H1 (cell line): ENCODE measurements around the gene MS4A18. TPM values are rescaled to one million over a fixed set of nuclear protein-coding genes. Genes with fewer than 3 reads are reported as not detected.
A peak's percentile ranks its signal among the peaks of the same experiment; 100 is the strongest.

Experiments
- CTCF ChIA-PET: fragments of 300-600 bp; sonication (Branson Sonifier 250); formaldehyde crosslinking; loops from one replicate; lab custom pipeline; 2021; ENCODE audit not compliant: partially characterized antibody; lab: Charles Lee
- POLR2A ChIA-PET: fragments of 300-600 bp; sonication (Branson Sonifier 250); formaldehyde crosslinking; loops from one replicate; lab custom pipeline; 2021; ENCODE audit warnings: inconsistent platforms; ENCODE audit not compliant: partially characterized antibody; lab: Charles Lee
- DNase-seq, 2 experiments: peaks; one replicate each; pipeline versions ENCODE4 v3.0.0 to v3.0.0-alpha.2; 2010 to 2022; ENCODE audit warnings: low spot score in 2 of 2, low read depth in 1 of 2, mixed read lengths in 1 of 2
- FAIRE-seq: peaks from 2 replicates; lab custom pipeline; 2011; peaks lifted over from hg19 to GRCh38; lab: Jason Lieb, UNC
- H2AFZ ChIP-seq: 2 replicates; pipeline ENCODE4 v1.8.1; 2012; ENCODE audit warnings: low read length, inconsistent platforms
- H2AK5ac ChIP-seq: 2 replicates; pipeline ENCODE4 v1.6.1; 2013; ENCODE audit warnings: low read depth, low read length
- H2BK120ac ChIP-seq: replicated peaks from 2 replicates; pipeline ENCODE3; 2013; ENCODE audit warnings: low read depth, low read length, inconsistent platforms
- H2BK12ac ChIP-seq: 2 replicates; pipeline ENCODE4 v1.6.1; 2013; ENCODE audit warnings: low read depth, low read length
- H2BK15ac ChIP-seq: 2 replicates; pipeline ENCODE4 v1.6.1; 2013; ENCODE audit warnings: low read length
- H2BK20ac ChIP-seq: 2 replicates; pipeline ENCODE4 v1.6.1; 2013; ENCODE audit warnings: low read length
- H2BK5ac ChIP-seq: 2 replicates; pipeline ENCODE4 v1.6.1; 2013; ENCODE audit warnings: low read depth, low read length
- H3K14ac ChIP-seq: 2 replicates; pipeline ENCODE4 v1.6.1; 2013; ENCODE audit warnings: inconsistent platforms; ENCODE audit not compliant: insufficient read length
- H3K18ac ChIP-seq: 2 replicates; pipeline ENCODE4 v1.6.1; 2013; ENCODE audit warnings: low read length; ENCODE audit errors: extremely low read depth
- H3K23ac ChIP-seq: 2 replicates; pipeline ENCODE4 v1.6.1; 2013; ENCODE audit warnings: inconsistent platforms; ENCODE audit not compliant: insufficient read length
- H3K23me2 ChIP-seq: 2 replicates; pipeline ENCODE4 v1.6.1; 2013; ENCODE audit warnings: low read depth, low read length
- H3K27ac ChIP-seq: 2 replicates; pipeline ENCODE4 v1.6.1; 2011; ENCODE audit warnings: low read depth, low read length, inconsistent platforms
- H3K27me3 ChIP-seq, 4 experiments: replicated peaks in 1 of 4; 1 replicate in 1 of 4; 2 replicates in 3 of 4; pipeline versions ENCODE4 v1.6.1 to v1.8.1; 2011 to 2013; ENCODE audit warnings: low read length in 3 of 4, mild to moderate bottlenecking in 3 of 4, inconsistent platforms in 2 of 4, mixed read lengths in 2 of 4, moderate library complexity in 1 of 4; ENCODE audit not compliant: control insufficient read depth in 3 of 4, insufficient read depth in 3 of 4; ENCODE audit errors: extremely low read depth in 1 of 4
- H3K36me3 ChIP-seq, 4 experiments: 2 replicates each; pipeline versions ENCODE4 v1.6.1 to v1.8.1; 2011 to 2013; ENCODE audit warnings: mild to moderate bottlenecking in 4 of 4, low read length in 3 of 4, moderate library complexity in 2 of 4, control low read depth in 1 of 4, inconsistent platforms in 1 of 4; ENCODE audit not compliant: insufficient read depth in 4 of 4, control insufficient read depth in 2 of 4
- H3K4ac ChIP-seq: replicated peaks from 2 replicates; pipeline ENCODE3; 2013; ENCODE audit warnings: low read length, low read depth, mixed read lengths, inconsistent platforms; ENCODE audit not compliant: insufficient read length
- H3K4me1 ChIP-seq, 4 experiments: replicated peaks in 1 of 4; 1 replicate in 1 of 4; 2 replicates in 3 of 4; pipeline versions ENCODE4 v1.6.1 to v1.8.1; 2011 to 2013; ENCODE audit warnings: low read length in 3 of 4, inconsistent platforms in 2 of 4, mixed read lengths in 1 of 4; ENCODE audit not compliant: insufficient read depth in 4 of 4, control insufficient read depth in 3 of 4
- H3K4me2 ChIP-seq, 2 experiments: 2 replicates each; pipeline versions ENCODE4 v1.6.1 to v1.8.1; 2011 to 2013; ENCODE audit warnings: low read depth in 2 of 2, low read length in 2 of 2, control low read depth in 1 of 2, inconsistent platforms in 1 of 2, mild to moderate bottlenecking in 1 of 2; ENCODE audit not compliant: insufficient read depth in 1 of 2
- H3K4me3 ChIP-seq, 4 experiments: fragments of 200-600, 300-600 bp in 1 of 4; sonication (generic), shearing (Covaris generic), sonication (Bioruptor Twin) in 1 of 4; 2 replicates each; pipeline versions ENCODE4 v1.5.1 to v1.8.1; 2011 to 2016; ENCODE audit warnings: low read length in 4 of 4, low read depth in 3 of 4, control low read depth in 2 of 4, inconsistent platforms in 2 of 4, mild to moderate bottlenecking in 2 of 4, mixed read lengths in 1 of 4, moderate library complexity in 1 of 4; ENCODE audit not compliant: insufficient read depth in 2 of 4; ENCODE audit errors: extremely low read depth in 1 of 4
- H3K56ac ChIP-seq: replicated peaks from 2 replicates; pipeline ENCODE3; 2013; ENCODE audit warnings: low read depth, mild to moderate bottlenecking, mixed read lengths, low read length, inconsistent platforms; ENCODE audit not compliant: insufficient read length
- H3K79me1 ChIP-seq: 2 replicates; pipeline ENCODE4 v1.6.1; 2013; ENCODE audit warnings: low read depth, low read length, control low read depth
- H3K79me2 ChIP-seq, 2 experiments: 2 replicates each; pipeline versions ENCODE4 v1.6.1 to v1.8.1; 2012 to 2013; ENCODE audit warnings: low read length in 2 of 2, mild to moderate bottlenecking in 2 of 2, inconsistent platforms in 1 of 2; ENCODE audit not compliant: insufficient read depth in 2 of 2, control insufficient read depth in 1 of 2
- H3K9ac ChIP-seq, 4 experiments: replicated peaks in 1 of 4; 1 replicate in 1 of 4; 2 replicates in 3 of 4; pipeline versions ENCODE4 v1.6.1 to v1.8.1; 2011 to 2013; ENCODE audit warnings: low read depth in 3 of 4, low read length in 3 of 4, control low read depth in 2 of 4, mild to moderate bottlenecking in 2 of 4, moderate library complexity in 2 of 4, inconsistent platforms in 1 of 4; ENCODE audit errors: extremely low read depth in 1 of 4
- H3K9me3 ChIP-seq, 2 experiments: 2 replicates each; pipeline versions ENCODE4 v1.6.1 to v1.8.1; 2012 to 2013; ENCODE audit warnings: mild to moderate bottlenecking in 2 of 2, moderate library complexity in 2 of 2, control low read depth in 1 of 2, inconsistent platforms in 1 of 2, low read depth in 1 of 2, low read length in 1 of 2, mixed read lengths in 1 of 2; ENCODE audit not compliant: insufficient read depth in 2 of 2
- H4K20me1 ChIP-seq, 2 experiments: replicated peaks in 1 of 2; 2 replicates each; pipeline versions ENCODE3 to v1.8.1; 2011 to 2013; ENCODE audit warnings: inconsistent platforms in 2 of 2, low read length in 2 of 2, mild to moderate bottlenecking in 1 of 2; ENCODE audit not compliant: insufficient read depth in 2 of 2, control insufficient read depth in 1 of 2
- H4K5ac ChIP-seq: 2 replicates; pipeline ENCODE4 v1.6.1; 2013; ENCODE audit warnings: low read length, low read depth, mixed read lengths, inconsistent platforms; ENCODE audit not compliant: insufficient read length
- H4K8ac ChIP-seq: 2 replicates; pipeline ENCODE4 v1.8.0; 2013; ENCODE audit warnings: mild to moderate bottlenecking, moderate library complexity, low read length, inconsistent platforms; ENCODE audit not compliant: insufficient read depth; ENCODE audit errors: extremely low read depth
- H4K91ac ChIP-seq: replicated peaks from 2 replicates; pipeline ENCODE3; 2013; ENCODE audit warnings: low read length, mixed read lengths, inconsistent platforms; ENCODE audit not compliant: insufficient read length
- CREB1 ChIP-seq: IDR thresholded peaks from 2 replicates; pipeline ENCODE4 v1.6.1; 2012; ENCODE audit warnings: inconsistent platforms
- RAD21 ChIP-seq, 2 experiments: IDR thresholded peaks in 1 of 2; conservative IDR thresholded peaks in 1 of 2; 2 replicates each; pipeline ENCODE4 v1.6.1; 2011; ENCODE audit warnings: low read depth in 2 of 2, low read length in 2 of 2, improper control_type of control experiment in 1 of 2, inconsistent platforms in 1 of 2, mild to moderate bottlenecking in 1 of 2, moderate library complexity in 1 of 2
- WGBS, 2 experiments: shearing (Covaris generic) in 1 of 2; methylation state at CpG; one replicate each; pipeline versions ENCODE4 v1.1.6 to v1.1.7; 2013 to 2015; ENCODE audit warnings: low lambda C conversion rate in 2 of 2, mixed read lengths in 2 of 2, inconsistent platforms in 1 of 2, low coverage in 1 of 2, missing lambda C conversion rate in 1 of 2; ENCODE audit not compliant: insufficient replicate concordance in 2 of 2, insufficient coverage in 1 of 2, insufficient read length in 1 of 2; ENCODE audit errors: extremely low coverage in 1 of 2, missing lambda C conversion rate in 1 of 2; 5-methylcytosine and 5-hydroxymethylcytosine counted together
- polyA plus RNA-seq, 7 experiments: library from polyadenylated mRNA; depleted of rRNA in 3 of 7; stranded (reverse) in 5 of 7; unstranded in 2 of 7; fragments of >200 nt in 5 of 7; fragments of 200-250 nt in 2 of 7; gene quantifications; 1 replicate in 5 of 7; 2 replicates in 1 of 7; 4 replicates in 1 of 7; pipeline versions ENCODE4 v1.2.1 to v1.2.3, GENCODE V29; 2011 to 2013; ENCODE audit warnings: missing spikeins in 2 of 7, mixed read lengths in 2 of 7
- total RNA-seq: library from RNA; stranded (reverse); fragmentation: NEBNext Ultra II Directional; extraction: Animal tissue kit (Norgen Biotek cat#: 25700); gene quantifications from 2 replicates; pipeline ENCODE4 v1.2.1, GENCODE V29; 2021
- TF ChIP-seq, protein P1 (sequence below), 3 experiments: IDR thresholded peaks; 1 replicate in 2 of 3; 2 replicates in 1 of 3; pipeline versions ENCODE4 v1.5.1 to v1.6.1; 2011; ENCODE audit warnings: low read length in 3 of 3, mild to moderate bottlenecking in 3 of 3, inconsistent platforms in 2 of 3, low read depth in 1 of 3, moderate library complexity in 1 of 3; ENCODE audit not compliant: insufficient read depth in 1 of 3; ENCODE audit errors: control extremely low read depth in 1 of 3

Gene MS4A18
- total and polyA plus RNA-seq, 2 of the 8 experiments (the other 6 are each of a cell fraction or from before 2014, with no cell fraction given) = not detected

DNA sequence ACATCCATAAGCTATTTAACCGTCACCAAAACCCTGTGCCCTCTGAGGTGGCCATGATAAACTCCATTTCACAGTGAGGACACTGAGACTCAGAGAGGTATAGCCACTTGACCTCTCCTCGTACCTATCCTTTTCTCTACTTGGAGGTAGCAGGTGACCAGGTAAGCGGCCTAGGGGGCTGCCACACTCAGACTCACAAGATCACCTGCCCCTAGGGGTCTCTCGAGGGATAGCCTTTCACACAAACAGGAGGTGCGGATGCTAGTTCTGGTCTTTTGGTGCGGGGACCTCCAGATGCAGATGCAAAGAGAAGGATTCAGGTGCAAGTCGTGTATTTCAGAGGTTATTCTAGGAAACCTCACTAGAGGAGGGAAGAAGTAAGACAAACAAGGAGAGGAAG lies 14.6 kb downstream of the MS4A18 start:
- Histone ChIP-seq H3K79me1 (no peaks in the 10 kb centered on the region), H2BK12ac (no peak overlapping the region), H3K4ac (no peak overlapping the region), H2BK15ac (no peak overlapping the region), H3K4me3 (no peak overlapping the region), H3K56ac (no peak overlapping the region), H4K5ac (no peak overlapping the region), H3K9ac (no peak overlapping the region), H4K91ac (no peak overlapping the region), H2AK5ac (0 out of 2 replicates have a peak overlapping the region, but pooled peaks have one; percentile 3), H3K4me2 (no peak overlapping the region), H3K18ac (no peak overlapping the region), H3K36me3 (no peaks in the 10 kb centered on the region), H4K20me1 (no peaks in the 10 kb centered on the region), H4K8ac (no peak overlapping the region), H2BK5ac (no peak overlapping the region), H3K4me1 (no peaks in the 10 kb centered on the region), H3K27me3 (no peaks in the 10 kb centered on the region), H3K14ac (no peak overlapping the region), H2BK20ac (no peak overlapping the region), H2BK120ac (no peak overlapping the region), H3K27ac (no peak overlapping the region), H3K79me2 (no peaks in the 10 kb centered on the region), H3K23me2 (no peaks in the 10 kb centered on the region), H2AFZ (no peak overlapping the region), H3K9me3 (no peaks in the 10 kb centered on the region), H3K23ac (no peak overlapping the region)
- WGBS, 2 experiments = 73% methylated on average over 7 of the region's 7 CpGs; no CpG with 5 or more reads in 1 of the 2 experiments
- TF ChIP-seq RAD21 (IDR thresholded peaks at IDR 0.05 in 1 of 2, conservative IDR thresholded peaks at IDR 0.05 in 1 of 2; ENCODE audit: low read depth in 2 of 2, low read length in 2 of 2) (peak; percentile 21 to 38; a peak in 3 of 4 replicates), CREB1 (no peak)
- TF ChIP-seq, protein P1, sequence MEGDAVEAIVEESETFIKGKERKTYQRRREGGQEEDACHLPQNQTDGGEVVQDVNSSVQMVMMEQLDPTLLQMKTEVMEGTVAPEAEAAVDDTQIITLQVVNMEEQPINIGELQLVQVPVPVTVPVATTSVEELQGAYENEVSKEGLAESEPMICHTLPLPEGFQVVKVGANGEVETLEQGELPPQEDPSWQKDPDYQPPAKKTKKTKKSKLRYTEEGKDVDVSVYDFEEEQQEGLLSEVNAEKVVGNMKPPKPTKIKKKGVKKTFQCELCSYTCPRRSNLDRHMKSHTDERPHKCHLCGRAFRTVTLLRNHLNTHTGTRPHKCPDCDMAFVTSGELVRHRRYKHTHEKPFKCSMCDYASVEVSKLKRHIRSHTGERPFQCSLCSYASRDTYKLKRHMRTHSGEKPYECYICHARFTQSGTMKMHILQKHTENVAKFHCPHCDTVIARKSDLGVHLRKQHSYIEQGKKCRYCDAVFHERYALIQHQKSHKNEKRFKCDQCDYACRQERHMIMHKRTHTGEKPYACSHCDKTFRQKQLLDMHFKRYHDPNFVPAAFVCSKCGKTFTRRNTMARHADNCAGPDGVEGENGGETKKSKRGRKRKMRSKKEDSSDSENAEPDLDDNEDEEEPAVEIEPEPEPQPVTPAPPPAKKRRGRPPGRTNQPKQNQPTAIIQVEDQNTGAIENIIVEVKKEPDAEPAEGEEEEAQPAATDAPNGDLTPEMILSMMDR (IDR thresholded peaks at IDR 0.05; ENCODE audit: control extremely low read depth in 1 of 3, insufficient read depth in 1 of 3, low read depth in 1 of 3, low read length in 3 of 3) = peak; percentile 47 to 67 (median 51)
- ChIA-PET POLR2A (interaction anchor here (1.3 kb wide), 1 partner anchor 26 kb away, joined by 3 read pairs; no protein-coding TSS in a partner anchor), CTCF (interaction anchor here (0.6 to 6.2 kb wide), 20 partner anchors 9 to 1141 kb away, joined by 3 to 61 read pairs (median 4); partner anchors contain the start of genes MS4A10, MS4A15 and MS4A18)
- FAIRE-seq = no peak
- peak in 1 of 2 experiments; percentile 57 for DNase-seq
